Vagina (tissue), 2 donors: ENCODE measurements around the gene XRCC4.

Source experiments
- CTCF ChIP-seq, 3 experiments: fragments of 450-650 bp in 2 of 3; fragments of 200-600 bp in 1 of 3; sonication (generic) in 1 of 3; IDR thresholded peaks; one replicate each; pipeline ENCODE4 v1.5.1; 2017 to 2019; ENCODE audit warnings: antibody characterized with exemption in 3 of 3, mild to moderate bottlenecking in 2 of 3, moderate library complexity in 2 of 3
- POLR2A ChIP-seq, 2 donors: fragments of 450-650 bp; IDR thresholded peaks; one replicate each; pipeline ENCODE4 v1.6.1; 2017; ENCODE audit warnings: antibody characterized with exemption in 2 of 2, mild to moderate bottlenecking in 2 of 2, moderate library complexity in 2 of 2

GRCh38 chr5:83096660-83097339, 19.5 kb downstream of the XRCC4 start:
- TF ChIP-seq POLR2A (IDR thresholded peaks at IDR 0.05) (no peak), CTCF (IDR thresholded peaks at IDR 0.05) (no peak)
